Stomach (tissue), 4 donors: ENCODE results near the gene RBM10.

Experiments used
- POLR2A ChIP-seq, 4 donors: fragments of 450-650 bp; IDR thresholded peaks; one replicate each; pipeline ENCODE4 v1.6.1; 2016; ENCODE audit warnings: antibody characterized with exemption in 4 of 4, control low read depth in 2 of 4, mild to moderate bottlenecking in 1 of 4, moderate library complexity in 1 of 4
- POLR2AphosphoS5 ChIP-seq, 3 donors: sonication (generic); formaldehyde crosslinking; IDR thresholded peaks; one replicate each; pipeline ENCODE4 v1.6.1; 2016; ENCODE audit warnings: antibody characterized with exemption in 3 of 3
- TF ChIP-seq, protein P1 (sequence below), 7 experiments: fragments of 450-650 bp in 4 of 7; fragments of 200-600 bp in 3 of 7; sonication (generic) in 3 of 7; IDR thresholded peaks; one replicate each; pipeline ENCODE4 v1.5.1; 2016 to 2019; ENCODE audit warnings: antibody characterized with exemption in 7 of 7, control low read depth in 2 of 7, mild to moderate bottlenecking in 1 of 7

DNA sequence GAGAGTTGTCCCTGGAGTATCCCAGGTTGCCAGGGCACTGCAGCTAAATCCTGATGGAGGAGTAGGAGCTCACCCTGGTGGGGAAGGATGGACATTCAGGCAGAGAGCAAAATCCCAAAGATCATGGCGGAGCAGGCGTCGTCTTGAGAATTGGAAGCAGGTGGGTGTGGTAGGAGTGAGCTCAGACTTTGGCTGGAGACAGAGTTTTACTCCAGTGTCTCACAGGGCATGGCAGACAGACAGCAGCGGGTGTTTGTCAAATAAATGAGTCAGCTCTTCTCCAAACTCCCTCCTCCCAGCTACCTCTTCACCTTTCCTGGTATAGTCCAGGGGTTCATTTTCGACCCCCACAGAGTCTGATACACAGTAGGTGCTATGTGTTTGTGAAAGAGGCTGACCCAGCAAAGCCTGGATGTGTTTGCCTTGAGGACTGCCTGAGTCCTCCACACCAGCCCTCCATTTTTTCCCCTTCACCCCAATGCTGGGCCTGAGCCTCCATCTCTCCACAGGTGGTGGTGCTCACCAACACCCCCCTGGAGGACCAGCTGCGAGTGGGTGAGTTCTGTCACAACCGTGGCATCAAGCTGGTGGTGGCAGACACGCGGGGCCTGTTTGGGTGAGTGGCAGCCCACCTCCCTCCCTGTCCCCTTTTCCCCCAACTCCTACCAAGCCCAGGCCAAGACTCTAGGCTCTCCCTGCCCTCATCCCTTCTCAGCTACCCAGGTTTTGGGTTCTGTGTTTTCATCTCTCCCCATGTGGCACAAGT, 55.5 kb downstream of the RBM10 start:
- TF ChIP-seq, protein P1, sequence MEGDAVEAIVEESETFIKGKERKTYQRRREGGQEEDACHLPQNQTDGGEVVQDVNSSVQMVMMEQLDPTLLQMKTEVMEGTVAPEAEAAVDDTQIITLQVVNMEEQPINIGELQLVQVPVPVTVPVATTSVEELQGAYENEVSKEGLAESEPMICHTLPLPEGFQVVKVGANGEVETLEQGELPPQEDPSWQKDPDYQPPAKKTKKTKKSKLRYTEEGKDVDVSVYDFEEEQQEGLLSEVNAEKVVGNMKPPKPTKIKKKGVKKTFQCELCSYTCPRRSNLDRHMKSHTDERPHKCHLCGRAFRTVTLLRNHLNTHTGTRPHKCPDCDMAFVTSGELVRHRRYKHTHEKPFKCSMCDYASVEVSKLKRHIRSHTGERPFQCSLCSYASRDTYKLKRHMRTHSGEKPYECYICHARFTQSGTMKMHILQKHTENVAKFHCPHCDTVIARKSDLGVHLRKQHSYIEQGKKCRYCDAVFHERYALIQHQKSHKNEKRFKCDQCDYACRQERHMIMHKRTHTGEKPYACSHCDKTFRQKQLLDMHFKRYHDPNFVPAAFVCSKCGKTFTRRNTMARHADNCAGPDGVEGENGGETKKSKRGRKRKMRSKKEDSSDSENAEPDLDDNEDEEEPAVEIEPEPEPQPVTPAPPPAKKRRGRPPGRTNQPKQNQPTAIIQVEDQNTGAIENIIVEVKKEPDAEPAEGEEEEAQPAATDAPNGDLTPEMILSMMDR (IDR thresholded peaks at IDR 0.05): no peak
- TF ChIP-seq POLR2AphosphoS5 (IDR thresholded peaks at IDR 0.05) (no peak), POLR2A (IDR thresholded peaks at IDR 0.05) (no peak)
